ENCODE data around the gene MYO5A. TPM values are rescaled to one million over a fixed set of nuclear protein-coding genes. Genes with fewer than 3 reads are reported as not detected.

Gene MYO5A
- total and polyA plus RNA-seq, 2 donors (not counting 1 experiment from before 2014, with no cell fraction given) = 12.2 to 44.4 TPM

DNA sequence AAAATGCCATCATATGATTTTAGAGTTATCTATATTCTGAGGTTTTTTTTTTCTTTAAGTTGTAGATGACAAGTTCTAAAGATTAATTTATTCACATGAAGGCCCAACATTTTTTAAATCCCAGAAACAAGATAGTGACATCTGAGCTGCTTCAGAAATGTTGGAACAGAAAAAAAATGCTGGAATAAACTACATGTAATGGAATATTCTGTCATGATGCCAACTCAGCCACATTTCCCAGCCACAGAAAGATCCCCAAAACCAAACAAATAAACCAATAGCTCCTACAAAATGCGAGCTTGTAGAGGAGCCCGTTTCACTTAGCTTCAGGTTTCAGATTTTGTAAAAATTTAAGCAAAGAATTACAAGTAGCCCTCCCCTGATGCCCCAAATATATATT, 122.1 kb downstream of the MYO5A start:
- Histone ChIP-seq H2AFZ (ENCODE audit: insufficient read depth, low read depth, low read length, poor library complexity, severe bottlenecking) (no peak overlapping the region), H3K9me3 (ENCODE audit: control extremely low read depth in 1 of 3, control insufficient read depth in 2 of 3, insufficient read depth in 1 of 3, low read length in 2 of 3) (no peaks in the 10 kb centered on the region), H3K27ac (ENCODE audit: low read length in 2 of 2) (no peak overlapping the region), H3K4me2 (replicated peaks; ENCODE audit: low read depth, low read length, poor library complexity, severe bottlenecking) (no peak overlapping the region), H4K20me1 (ENCODE audit: control insufficient read depth, insufficient read depth, low read length, poor library complexity, severe bottlenecking) (no peaks in the 10 kb centered on the region), H3K4me3 (ENCODE audit: control extremely low read depth in 1 of 5, extremely low read depth in 1 of 5, insufficient read depth in 1 of 5, low read depth in 2 of 5, low read length in 4 of 5) (no peak overlapping the region), H3K4me1 (ENCODE audit: control insufficient read depth in 2 of 2, insufficient read depth in 2 of 2, low read length in 2 of 2) (no peaks in the 10 kb centered on the region), H3K79me2 (ENCODE audit: control insufficient read depth, insufficient read depth, low read length) (no peaks in the 10 kb centered on the region), H3K27me3 (replicated peaks in 1 of 4; ENCODE audit: control extremely low read depth in 1 of 4, control insufficient read depth in 3 of 4, insufficient read depth in 4 of 4, low read length in 3 of 4) (no peaks in the 10 kb centered on the region), H3K9ac (ENCODE audit: low read length) (no peak overlapping the region), H3K36me3 (replicated peaks in 1 of 2; ENCODE audit: control extremely low read depth in 1 of 2, control insufficient read depth in 1 of 2, extremely low read depth in 1 of 2, insufficient read depth in 2 of 2, low read length in 1 of 2) (peaks cover 11 to 38% of the 10 kb centered on the region in 2 experiments)
- ATAC-seq (ENCODE audit: low read depth) (no peak), DNase-seq (no peak)
- H3K27me3 Mint-ChIP-seq = no peaks in the 10 kb centered on the region
- intact Hi-C loops (cut with micrococcal nuclease) = no loop called here
- WGBS (ENCODE audit: insufficient coverage) = no CpG with 5 or more reads among the region's 2 CpGs
- no peak overlapping the region for H3K4me3 Mint-ChIP-seq
- H3K4me1 Mint-ChIP-seq = no peaks in the 10 kb centered on the region
- TF ChIP-seq, protein P1, sequence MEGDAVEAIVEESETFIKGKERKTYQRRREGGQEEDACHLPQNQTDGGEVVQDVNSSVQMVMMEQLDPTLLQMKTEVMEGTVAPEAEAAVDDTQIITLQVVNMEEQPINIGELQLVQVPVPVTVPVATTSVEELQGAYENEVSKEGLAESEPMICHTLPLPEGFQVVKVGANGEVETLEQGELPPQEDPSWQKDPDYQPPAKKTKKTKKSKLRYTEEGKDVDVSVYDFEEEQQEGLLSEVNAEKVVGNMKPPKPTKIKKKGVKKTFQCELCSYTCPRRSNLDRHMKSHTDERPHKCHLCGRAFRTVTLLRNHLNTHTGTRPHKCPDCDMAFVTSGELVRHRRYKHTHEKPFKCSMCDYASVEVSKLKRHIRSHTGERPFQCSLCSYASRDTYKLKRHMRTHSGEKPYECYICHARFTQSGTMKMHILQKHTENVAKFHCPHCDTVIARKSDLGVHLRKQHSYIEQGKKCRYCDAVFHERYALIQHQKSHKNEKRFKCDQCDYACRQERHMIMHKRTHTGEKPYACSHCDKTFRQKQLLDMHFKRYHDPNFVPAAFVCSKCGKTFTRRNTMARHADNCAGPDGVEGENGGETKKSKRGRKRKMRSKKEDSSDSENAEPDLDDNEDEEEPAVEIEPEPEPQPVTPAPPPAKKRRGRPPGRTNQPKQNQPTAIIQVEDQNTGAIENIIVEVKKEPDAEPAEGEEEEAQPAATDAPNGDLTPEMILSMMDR (IDR thresholded peaks at IDR 0.05) = no peak
- no peak for TF ChIP-seq EZH2 (IDR thresholded peaks at IDR 0.05; ENCODE audit: borderline replicate concordance, insufficient read depth, low read depth, low read length, poor library complexity, severe bottlenecking)
- no peaks in the 10 kb centered on the region for H3K9me3 Mint-ChIP-seq (ENCODE audit: insufficient read depth)
- no peak overlapping the region for H3K27ac Mint-ChIP-seq
- ChIA-PET CTCF (interaction anchor here (1.1 kb wide), 1 partner anchor 26 kb away, joined by 3 read pairs; no protein-coding TSS in a partner anchor), POLR2A (no interaction called here)

DNA sequence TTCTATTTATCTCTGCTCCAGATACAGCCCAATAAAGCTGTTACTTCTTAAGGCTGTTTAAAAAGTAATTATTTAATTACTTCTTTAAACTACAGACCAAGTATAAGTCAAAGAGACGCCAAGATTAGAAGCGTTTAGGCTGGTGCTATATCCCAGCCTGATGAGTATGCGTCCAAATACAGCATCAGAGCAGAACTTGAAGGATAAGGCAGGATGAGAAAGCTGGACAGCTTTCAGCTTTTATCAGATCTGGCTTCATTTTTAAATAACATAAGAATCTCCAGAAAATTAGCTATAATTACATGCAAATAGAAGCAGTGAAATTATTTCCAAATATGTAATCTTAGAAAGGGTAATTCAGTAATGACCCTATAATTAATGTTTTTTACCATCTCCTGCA, 122.8 kb downstream of the MYO5A start:
- Mint-ChIP-seq H3K4me3 (no peak overlapping the region), H3K27me3 (no peaks in the 10 kb centered on the region), H3K4me1 (no peaks in the 10 kb centered on the region), H3K9me3 (ENCODE audit: insufficient read depth) (no peaks in the 10 kb centered on the region), H3K27ac (no peak overlapping the region)
- no peaks in the 10 kb centered on the region for H4K20me1 ChIP-seq (ENCODE audit: control insufficient read depth, insufficient read depth, low read length, poor library complexity, severe bottlenecking)
- H3K4me2 ChIP-seq (replicated peaks; ENCODE audit: low read depth, low read length, poor library complexity, severe bottlenecking) = no peak overlapping the region
- no peaks in the 10 kb centered on the region for H3K4me1 ChIP-seq (ENCODE audit: control insufficient read depth in 2 of 2, insufficient read depth in 2 of 2, low read length in 2 of 2)
- H3K79me2 ChIP-seq (ENCODE audit: control insufficient read depth, insufficient read depth, low read length) = no peaks in the 10 kb centered on the region
- DNase-seq (no peak), ATAC-seq (ENCODE audit: low read depth) (no peak)
- WGBS (ENCODE audit: insufficient coverage) = no CpG with 5 or more reads among the region's 3 CpGs
- POLR2A ChIA-PET = no interaction called here
- no peak overlapping the region for H3K27ac ChIP-seq (ENCODE audit: low read length in 2 of 2)
- no peak overlapping the region for H2AFZ ChIP-seq (ENCODE audit: insufficient read depth, low read depth, low read length, poor library complexity, severe bottlenecking)
- H3K9ac ChIP-seq (ENCODE audit: low read length) = no peak overlapping the region
- no peaks in the 10 kb centered on the region for H3K9me3 ChIP-seq (ENCODE audit: control extremely low read depth in 1 of 3, control insufficient read depth in 2 of 3, insufficient read depth in 1 of 3, low read length in 2 of 3)
- peaks cover 11 to 38% of the 10 kb centered on the region in 2 experiments for H3K36me3 ChIP-seq (replicated peaks in 1 of 2; ENCODE audit: control extremely low read depth in 1 of 2, control insufficient read depth in 1 of 2, extremely low read depth in 1 of 2, insufficient read depth in 2 of 2, low read length in 1 of 2)
- H3K4me3 ChIP-seq (ENCODE audit: control extremely low read depth in 1 of 5, extremely low read depth in 1 of 5, insufficient read depth in 1 of 5, low read depth in 2 of 5, low read length in 4 of 5) = no peak overlapping the region
- CTCF ChIA-PET = no interaction called here
- TF ChIP-seq EZH2 (IDR thresholded peaks at IDR 0.05; ENCODE audit: borderline replicate concordance, insufficient read depth, low read depth, low read length, poor library complexity, severe bottlenecking) = no peak
- TF ChIP-seq, protein P1 (IDR thresholded peaks at IDR 0.05) = no peak
- no peaks in the 10 kb centered on the region for H3K27me3 ChIP-seq (replicated peaks in 1 of 4; ENCODE audit: control extremely low read depth in 1 of 4, control insufficient read depth in 3 of 4, insufficient read depth in 4 of 4, low read length in 3 of 4)
- intact Hi-C loops (cut with micrococcal nuclease) = no loop called here

Measured in B cell (primary cell).